AG10803 (cell line): ENCODE measurements around the gene MTMR2.

Source experiments
- DNase-seq: peaks from one replicate; pipeline ENCODE4 v3.0.0; 2010; ENCODE audit warnings: low read depth
- H3K4me3 ChIP-seq: 2 replicates; pipeline ENCODE4 v1.5.1; 2011; ENCODE audit warnings: mild to moderate bottlenecking, low read length, control low read depth
- CTCF ChIP-seq: conservative IDR thresholded peaks from 2 replicates; pipeline ENCODE4 v1.5.1; 2011; ENCODE audit warnings: mild to moderate bottlenecking, low read length, control low read depth, inconsistent platforms

The MTMR2 gene

GRCh38 chr11:95789506-95790122 lies 134.3 kb downstream of the MTMR2 start, which contains the start of gene FAM76B:
FAM76B (minus strand) TSS chr11:95789782; CDS start chr11:95789478, 304 bp downstream.
- no peak for TF ChIP-seq CTCF
- H3K4me3 ChIP-seq = peak within 1 kb of the TSS; percentile 91
- peak; percentile 99 for DNase-seq

GRCh38 chr11:95788921-95789505 lies 134.9 kb downstream of the MTMR2 start:
- DNase-seq = peak; percentile 47
- peak overlapping the region; percentile 91 for H3K4me3 ChIP-seq
- TF ChIP-seq CTCF = peak; percentile 52
